Measurements from ENCODE around the gene RASSF8.

RASSF8 gene

GRCh38 chr12:26014085-26014484 is 55.6 kb downstream of the RASSF8 start:
- DNase-seq (ENCODE audit: low spot score) = no peak
- peaks cover 9% of the 10 kb centered on the region for H3K27me3 Mint-ChIP-seq (ENCODE audit: low read depth)
- H3K36me3 Mint-ChIP-seq (ENCODE audit: low read depth) = no peaks in the 10 kb centered on the region
- no peaks in the 10 kb centered on the region for H3K4me1 Mint-ChIP-seq (ENCODE audit: low read depth)
- no peak overlapping the region for H3K4me3 Mint-ChIP-seq
- H3K9me3 Mint-ChIP-seq = no peaks in the 10 kb centered on the region
- no peak overlapping the region for H3K27ac Mint-ChIP-seq

DNA sequence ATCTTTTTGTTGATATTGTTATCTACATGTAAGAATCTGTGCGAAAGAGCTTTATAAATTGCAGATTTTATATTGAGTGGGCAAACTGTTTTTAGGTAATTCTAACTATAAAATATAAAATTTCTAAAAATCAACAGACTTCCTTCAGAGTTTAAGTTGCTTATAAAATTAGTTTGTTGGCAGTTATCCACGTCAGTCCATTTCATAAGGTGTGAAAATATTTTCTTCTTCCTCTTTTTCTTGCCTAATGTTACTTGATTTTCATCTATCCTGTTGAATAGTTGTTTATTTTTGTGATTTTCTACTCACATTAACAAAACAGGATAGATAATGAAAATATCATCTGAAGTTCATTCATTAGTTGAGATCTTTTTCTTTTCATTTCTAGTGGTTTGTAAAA is 58.0 kb downstream of the RASSF8 start:
- no peak overlapping the region for H3K4me3 Mint-ChIP-seq
- H3K27ac Mint-ChIP-seq = no peak overlapping the region
- DNase-seq (ENCODE audit: low spot score) = no peak
- H3K4me1 Mint-ChIP-seq (ENCODE audit: low read depth) = no peaks in the 10 kb centered on the region
- no peaks in the 10 kb centered on the region for H3K9me3 Mint-ChIP-seq
- peaks cover 17% of the 10 kb centered on the region for H3K27me3 Mint-ChIP-seq (ENCODE audit: low read depth)
- H3K36me3 Mint-ChIP-seq (ENCODE audit: low read depth) = no peaks in the 10 kb centered on the region

DNA sequence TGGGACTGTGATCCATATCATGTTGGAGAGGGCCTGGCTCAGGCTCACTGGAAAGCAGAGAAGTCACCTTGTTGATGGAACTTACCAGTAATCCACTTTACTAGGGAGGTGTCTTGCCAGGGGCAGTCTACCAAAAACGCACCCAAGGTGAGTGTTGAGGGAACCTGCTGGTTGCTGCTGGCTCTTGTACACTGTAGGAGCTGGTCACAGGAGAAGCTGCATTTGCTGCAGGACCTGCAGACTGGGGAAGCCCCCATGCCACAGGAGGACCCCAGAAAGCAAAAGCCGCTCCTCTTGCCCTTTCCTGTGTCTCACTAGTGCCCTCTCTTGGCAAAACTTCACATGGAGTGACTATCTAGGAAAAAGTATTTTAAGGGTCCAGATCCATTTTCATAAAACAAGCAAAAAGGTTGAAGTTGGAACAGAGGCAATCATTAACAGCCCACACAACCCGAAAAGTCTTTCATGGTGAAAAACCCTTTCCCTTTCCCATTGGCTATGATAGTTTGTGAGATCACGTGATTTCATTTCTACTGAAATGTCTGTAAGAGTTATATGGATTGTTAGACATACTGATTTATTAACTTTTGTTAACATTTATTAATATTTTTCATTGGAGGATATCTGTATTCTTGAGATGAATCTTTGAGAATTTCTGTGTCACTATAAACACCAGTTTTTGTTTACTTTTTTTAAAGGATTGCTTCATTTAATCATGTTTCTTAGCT is 59.2 kb downstream of the RASSF8 start:
- Mint-ChIP-seq H3K4me3 (no peak overlapping the region), H3K4me1 (ENCODE audit: low read depth) (no peaks in the 10 kb centered on the region), H3K9me3 (no peaks in the 10 kb centered on the region), H3K27me3 (ENCODE audit: low read depth) (peaks cover 25% of the 10 kb centered on the region), H3K36me3 (ENCODE audit: low read depth) (no peaks in the 10 kb centered on the region), H3K27ac (no peak overlapping the region)
- no peak for DNase-seq (ENCODE audit: low spot score)

DNA sequence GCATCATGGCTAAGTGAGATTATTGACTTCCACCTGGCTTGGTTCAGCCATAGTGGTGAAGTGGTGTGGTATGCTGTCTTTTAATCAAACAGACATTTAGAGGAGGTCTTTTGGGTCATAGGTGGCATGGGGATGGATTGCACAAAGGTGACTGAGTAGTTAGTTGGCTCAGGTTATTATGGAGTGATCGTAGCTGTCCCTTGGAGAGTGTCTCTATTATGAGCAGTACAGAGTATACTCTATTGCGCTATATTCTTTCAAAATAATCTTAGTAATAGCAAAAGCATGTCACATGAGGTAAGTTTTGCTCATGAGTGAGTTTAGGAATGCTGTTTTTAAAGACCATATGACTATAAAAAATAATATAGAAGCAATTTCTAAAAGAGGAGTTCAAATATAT is 60.4 kb downstream of the RASSF8 start:
- no peak overlapping the region for H3K27ac Mint-ChIP-seq
- DNase-seq (ENCODE audit: low spot score) = no peak
- H3K4me1 Mint-ChIP-seq (ENCODE audit: low read depth) = no peaks in the 10 kb centered on the region
- no peak overlapping the region for H3K4me3 Mint-ChIP-seq
- H3K36me3 Mint-ChIP-seq (ENCODE audit: low read depth) = no peaks in the 10 kb centered on the region
- H3K9me3 Mint-ChIP-seq = no peaks in the 10 kb centered on the region
- H3K27me3 Mint-ChIP-seq (ENCODE audit: low read depth) = peaks cover 25% of the 10 kb centered on the region

DNA sequence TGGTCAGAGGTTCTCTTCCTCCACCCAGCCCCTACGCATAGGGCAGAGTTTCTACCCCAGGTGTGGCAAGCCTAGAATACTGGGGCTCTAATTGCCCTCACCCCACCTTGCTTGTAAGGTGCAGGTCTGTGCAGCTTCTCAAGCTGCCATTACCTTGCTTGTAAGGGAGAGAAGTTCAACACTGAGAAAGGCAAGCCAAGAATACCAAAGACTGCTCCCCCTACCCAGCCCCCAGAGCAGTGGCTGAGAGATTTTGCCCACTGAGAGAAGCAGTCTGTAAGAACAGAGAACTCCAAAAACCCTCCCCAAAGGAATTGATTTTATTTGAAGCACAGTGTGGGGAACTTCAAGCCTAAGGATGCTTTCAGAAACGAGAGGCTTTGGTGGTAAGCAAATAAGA is 63.1 kb downstream of the RASSF8 start:
- Mint-ChIP-seq H3K27me3 (ENCODE audit: low read depth) (peaks cover 22% of the 10 kb centered on the region), H3K9me3 (no peaks in the 10 kb centered on the region), H3K36me3 (ENCODE audit: low read depth) (no peaks in the 10 kb centered on the region), H3K4me3 (no peak overlapping the region), H3K4me1 (ENCODE audit: low read depth) (no peaks in the 10 kb centered on the region), H3K27ac (no peak overlapping the region)
- no peak for DNase-seq (ENCODE audit: low spot score)

DNA sequence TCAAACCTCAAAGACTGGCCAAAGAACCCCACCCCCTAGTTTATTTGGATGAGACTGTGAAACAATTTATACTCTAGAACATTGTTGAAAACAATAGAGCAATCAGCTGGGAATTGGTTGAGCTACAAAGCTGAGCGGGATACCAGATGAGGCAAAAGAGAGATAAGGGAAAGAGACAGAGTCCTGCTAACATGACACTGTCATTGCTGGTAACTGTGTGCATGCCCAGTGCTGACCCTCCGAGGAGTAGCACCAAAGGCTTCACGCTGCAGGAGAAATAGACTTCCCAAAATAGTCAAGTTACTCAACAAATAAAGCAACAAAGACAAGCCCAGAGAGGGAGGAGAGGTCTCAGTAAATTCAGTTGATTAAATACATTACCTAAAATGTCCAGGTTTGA is 63.6 kb downstream of the RASSF8 start:
- no peaks in the 10 kb centered on the region for H3K36me3 Mint-ChIP-seq (ENCODE audit: low read depth)
- H3K9me3 Mint-ChIP-seq = no peaks in the 10 kb centered on the region
- peaks cover 20% of the 10 kb centered on the region for H3K27me3 Mint-ChIP-seq (ENCODE audit: low read depth)
- no peak overlapping the region for H3K4me3 Mint-ChIP-seq
- no peak for DNase-seq (ENCODE audit: low spot score)
- H3K27ac Mint-ChIP-seq = no peak overlapping the region
- no peaks in the 10 kb centered on the region for H3K4me1 Mint-ChIP-seq (ENCODE audit: low read depth)

DNA sequence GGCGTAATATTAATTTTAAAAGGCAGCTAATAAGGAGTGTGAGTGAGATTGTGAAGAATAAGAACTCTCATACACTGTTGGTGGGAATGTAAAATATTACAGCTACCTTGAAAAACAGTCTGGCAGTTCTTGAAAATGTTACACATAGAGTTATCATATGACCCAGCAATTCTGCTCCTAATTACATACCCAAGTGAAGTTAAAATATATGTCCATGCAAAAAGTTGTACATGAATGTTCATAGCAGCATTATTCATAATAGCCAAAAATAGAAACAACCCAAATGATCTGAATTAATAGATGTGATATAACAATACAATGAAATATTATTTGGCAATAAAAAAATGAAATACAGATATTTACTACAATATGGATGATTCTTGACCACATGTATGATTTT is 68.2 kb downstream of the RASSF8 start:
- no peak overlapping the region for H3K4me3 Mint-ChIP-seq
- no peak overlapping the region for H3K27ac Mint-ChIP-seq
- H3K27me3 Mint-ChIP-seq (ENCODE audit: low read depth) = peaks cover 16% of the 10 kb centered on the region
- no peaks in the 10 kb centered on the region for H3K9me3 Mint-ChIP-seq
- no peaks in the 10 kb centered on the region for H3K36me3 Mint-ChIP-seq (ENCODE audit: low read depth)
- no peak for DNase-seq (ENCODE audit: low spot score)
- no peaks in the 10 kb centered on the region for H3K4me1 Mint-ChIP-seq (ENCODE audit: low read depth)

DNA sequence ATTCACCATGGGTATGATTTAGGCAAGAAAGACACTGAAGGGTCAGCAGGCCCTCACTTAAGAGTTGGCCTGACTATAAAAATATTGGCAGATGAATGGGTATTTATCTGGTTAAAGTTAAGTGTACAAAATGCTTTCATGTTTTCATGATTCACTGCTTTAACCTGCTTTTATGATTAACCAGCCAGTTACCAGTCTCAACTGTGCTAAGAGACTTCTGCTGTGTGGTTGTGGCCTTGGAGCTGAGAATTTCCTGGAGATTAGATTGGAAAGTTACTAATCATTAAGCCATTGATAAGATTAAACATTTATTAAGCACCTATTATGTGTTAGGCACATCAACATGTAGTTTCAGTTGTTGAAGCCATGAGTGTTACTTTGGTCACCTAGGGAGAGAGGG is 68.9 kb downstream of the RASSF8 start:
- no peak overlapping the region for H3K4me3 Mint-ChIP-seq
- no peaks in the 10 kb centered on the region for H3K9me3 Mint-ChIP-seq
- H3K27me3 Mint-ChIP-seq (ENCODE audit: low read depth) = peaks cover 9% of the 10 kb centered on the region
- H3K36me3 Mint-ChIP-seq (ENCODE audit: low read depth) = no peaks in the 10 kb centered on the region
- H3K27ac Mint-ChIP-seq = no peak overlapping the region
- DNase-seq (ENCODE audit: low spot score) = no peak
- H3K4me1 Mint-ChIP-seq (ENCODE audit: low read depth) = no peaks in the 10 kb centered on the region

GRCh38 chr12:26028953-26029735 is 70.7 kb downstream of the RASSF8 start:
- Mint-ChIP-seq H3K4me1 (ENCODE audit: low read depth) (no peaks in the 10 kb centered on the region), H3K36me3 (ENCODE audit: low read depth) (no peaks in the 10 kb centered on the region), H3K27me3 (ENCODE audit: low read depth) (peaks cover 13% of the 10 kb centered on the region), H3K27ac (no peak overlapping the region), H3K4me3 (no peak overlapping the region), H3K9me3 (no peaks in the 10 kb centered on the region)
- DNase-seq (ENCODE audit: low spot score) = no peak

DNA sequence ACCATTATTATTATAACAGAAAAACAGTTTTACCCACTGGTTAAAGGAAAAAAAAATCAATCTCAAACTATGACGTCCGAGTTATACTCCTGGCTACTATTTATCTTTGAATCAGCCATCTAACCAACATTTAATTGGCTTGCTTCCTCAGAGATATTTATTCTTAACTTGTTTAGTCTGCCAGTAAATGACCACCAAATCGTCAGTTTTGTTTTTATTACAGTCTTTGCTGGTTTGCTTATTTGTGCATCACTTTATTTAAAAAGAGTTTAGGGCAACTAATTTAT is 71.2 kb downstream of the RASSF8 start:
- Mint-ChIP-seq H3K9me3 (no peaks in the 10 kb centered on the region), H3K4me3 (no peak overlapping the region), H3K27ac (no peak overlapping the region), H3K36me3 (ENCODE audit: low read depth) (no peaks in the 10 kb centered on the region), H3K4me1 (ENCODE audit: low read depth) (no peaks in the 10 kb centered on the region), H3K27me3 (ENCODE audit: low read depth) (peaks cover 13% of the 10 kb centered on the region)
- DNase-seq (ENCODE audit: low spot score) = no peak

DNA sequence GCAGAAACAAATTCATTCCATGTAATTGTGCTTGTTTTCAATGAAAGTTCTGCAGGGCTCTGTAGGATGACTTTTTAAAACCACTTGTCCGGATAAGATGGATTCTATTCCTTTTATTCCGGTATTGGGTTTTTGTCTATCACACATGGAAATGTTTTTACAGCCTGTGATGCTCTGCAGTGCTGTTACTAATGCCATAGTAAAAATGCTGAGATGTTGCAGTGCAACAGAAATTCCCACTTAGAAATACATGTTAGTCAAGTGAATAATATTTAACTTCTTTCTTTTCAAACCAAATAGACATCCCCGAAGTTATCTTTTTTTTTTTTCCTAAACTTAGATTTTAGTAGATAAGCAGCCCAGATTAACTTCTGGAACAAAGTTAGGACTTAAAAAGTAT is 71.9 kb downstream of the RASSF8 start:
- no peak for DNase-seq (ENCODE audit: low spot score)

DNA sequence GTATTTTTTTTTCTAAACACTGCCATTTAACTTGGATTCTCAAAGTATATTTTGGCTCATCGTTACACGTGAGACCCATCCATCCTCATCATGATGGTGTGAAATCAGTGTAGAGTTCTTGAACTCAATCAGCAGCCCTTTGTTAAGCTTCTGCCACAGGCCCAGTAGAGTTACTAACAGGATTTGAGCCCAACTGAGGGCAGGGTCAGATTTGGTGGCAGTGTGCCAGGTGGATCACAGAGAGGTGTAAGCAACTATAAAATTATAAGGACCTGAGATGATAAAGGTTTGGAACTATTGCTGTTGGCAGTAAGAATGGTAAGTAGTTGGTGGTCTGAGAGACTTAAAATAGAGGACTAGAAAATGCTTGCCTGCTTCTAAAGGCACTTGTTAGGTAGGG is 72.8 kb downstream of the RASSF8 start:
- Mint-ChIP-seq H3K36me3 (ENCODE audit: low read depth) (no peaks in the 10 kb centered on the region), H3K27me3 (ENCODE audit: low read depth) (peaks cover 13% of the 10 kb centered on the region), H3K9me3 (no peaks in the 10 kb centered on the region), H3K4me3 (no peak overlapping the region), H3K27ac (no peak overlapping the region), H3K4me1 (ENCODE audit: low read depth) (no peaks in the 10 kb centered on the region)
- no peak for DNase-seq (ENCODE audit: low spot score)

More for the DNA sequence above, 71.9 kb downstream of the RASSF8 start:
- H3K36me3 Mint-ChIP-seq (ENCODE audit: low read depth) = no peaks in the 10 kb centered on the region
- no peaks in the 10 kb centered on the region for H3K9me3 Mint-ChIP-seq
- H3K4me1 Mint-ChIP-seq (ENCODE audit: low read depth) = no peaks in the 10 kb centered on the region
- no peak overlapping the region for H3K27ac Mint-ChIP-seq
- no peak overlapping the region for H3K4me3 Mint-ChIP-seq
- peaks cover 13% of the 10 kb centered on the region for H3K27me3 Mint-ChIP-seq (ENCODE audit: low read depth)

DNA sequence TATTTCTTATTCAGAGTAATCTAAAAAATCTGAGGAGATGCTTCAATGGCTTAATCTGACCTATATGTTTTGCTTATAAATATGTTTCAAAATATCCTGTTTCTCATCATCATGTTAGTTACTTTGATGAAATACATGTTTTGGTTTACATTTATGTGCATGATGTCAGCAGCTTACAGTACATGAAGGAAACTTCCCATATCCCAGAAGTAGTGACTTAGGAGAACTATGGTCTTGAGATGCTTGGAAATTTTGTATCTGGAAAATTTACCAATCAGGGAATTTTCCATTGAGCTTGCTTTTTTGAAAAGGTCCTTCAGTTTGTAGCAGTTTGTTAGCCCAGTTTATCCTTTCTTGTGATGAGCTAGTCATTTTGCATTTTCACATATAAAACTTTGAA is 73.3 kb downstream of the RASSF8 start:
- no peak for DNase-seq (ENCODE audit: low spot score)
- Mint-ChIP-seq H3K4me3 (no peak overlapping the region), H3K27ac (no peak overlapping the region), H3K9me3 (no peaks in the 10 kb centered on the region), H3K36me3 (ENCODE audit: low read depth) (no peaks in the 10 kb centered on the region), H3K4me1 (ENCODE audit: low read depth) (no peaks in the 10 kb centered on the region), H3K27me3 (ENCODE audit: low read depth) (peaks cover 13% of the 10 kb centered on the region)

DNA sequence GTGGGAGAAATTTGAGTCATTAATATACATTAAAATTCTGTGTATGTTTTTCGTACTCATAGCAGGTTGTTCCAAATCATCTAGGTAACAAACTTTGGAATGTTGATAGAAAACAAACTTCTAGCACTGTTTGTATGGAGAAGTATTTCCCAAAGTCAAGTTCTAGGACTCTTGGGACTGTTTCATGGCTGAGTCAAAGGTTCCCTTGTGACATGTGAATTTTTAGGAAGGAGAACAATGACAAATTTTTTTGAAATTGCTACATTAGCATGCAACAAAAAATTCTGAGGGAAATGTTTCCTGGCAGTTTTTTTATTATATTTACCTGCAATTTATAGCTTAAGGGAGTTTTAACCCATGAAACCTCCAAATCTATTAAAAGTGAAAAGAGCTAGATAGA is 73.8 kb downstream of the RASSF8 start:
- Mint-ChIP-seq H3K27ac (no peak overlapping the region), H3K4me3 (no peak overlapping the region), H3K36me3 (ENCODE audit: low read depth) (no peaks in the 10 kb centered on the region), H3K27me3 (ENCODE audit: low read depth) (peaks cover 13% of the 10 kb centered on the region), H3K4me1 (ENCODE audit: low read depth) (no peaks in the 10 kb centered on the region), H3K9me3 (no peaks in the 10 kb centered on the region)
- DNase-seq (ENCODE audit: low spot score) = no peak
